Ovary (tissue), 3 donors: ENCODE results near the gene DDX18.

ENCODE experiments used
- CTCF ChIP-seq, 3 donors: fragments of 450-650 bp in 2 of 3; fragments of 200-600 bp in 1 of 3; IDR thresholded peaks; one replicate each; pipeline versions ENCODE4 v1.5.1 to v1.8.0; 2016 to 2022; ENCODE audit warnings: antibody characterized with exemption in 3 of 3, mild to moderate bottlenecking in 1 of 3
- EP300 ChIP-seq: sonication (generic); formaldehyde crosslinking; IDR thresholded peaks from one replicate; pipeline ENCODE4 v1.6.1; 2017; ENCODE audit warnings: antibody characterized with exemption
- POLR2A ChIP-seq: fragments of 450-650 bp; IDR thresholded peaks from one replicate; pipeline ENCODE4 v1.6.1; 2017; ENCODE audit warnings: antibody characterized with exemption, mild to moderate bottlenecking, moderate library complexity
- donor health status: DM: no; HTN: no; CAD: no.

- peak; percentile 97 to 98 (median 98) for TF ChIP-seq CTCF (IDR thresholded peaks at IDR 0.05)
- TF ChIP-seq POLR2A, result peak; percentile 64
- no peak for TF ChIP-seq EP300
These were observed at the start of gene DDX18 for GRCh38 chr2:117814417-117815264.
